ENCODE results near the gene DLGAP4.

The DLGAP4 gene

GRCh38 chr20:36275441-36276189 lies 30.5 kb upstream of the DLGAP4 start:
- no peak for DNase-seq

DNA sequence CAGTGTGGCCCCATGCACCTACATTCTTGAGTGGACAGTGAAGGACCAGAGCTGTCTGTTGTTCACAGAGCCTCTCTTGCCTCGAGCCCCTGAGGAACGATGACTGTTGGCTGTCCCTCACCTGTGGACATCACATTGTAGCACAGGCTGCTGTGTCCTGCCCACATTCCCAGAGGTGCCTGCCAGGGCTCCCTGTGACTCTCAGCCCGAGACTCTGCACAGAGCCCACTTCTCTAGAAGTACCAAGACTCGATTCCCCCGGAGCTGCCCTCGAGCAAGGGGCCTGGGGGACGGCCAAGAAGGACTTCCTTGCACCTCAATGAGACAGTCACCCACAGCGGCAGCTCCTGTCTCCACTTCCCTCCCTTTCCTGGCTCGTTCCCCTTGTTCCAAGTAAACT lies 28.6 kb upstream of the DLGAP4 start:
- no peak for DNase-seq

- no peak for DNase-seq
These were observed 26.8 kb upstream of the DLGAP4 start for GRCh38 chr20:36279362-36279761.

DNA sequence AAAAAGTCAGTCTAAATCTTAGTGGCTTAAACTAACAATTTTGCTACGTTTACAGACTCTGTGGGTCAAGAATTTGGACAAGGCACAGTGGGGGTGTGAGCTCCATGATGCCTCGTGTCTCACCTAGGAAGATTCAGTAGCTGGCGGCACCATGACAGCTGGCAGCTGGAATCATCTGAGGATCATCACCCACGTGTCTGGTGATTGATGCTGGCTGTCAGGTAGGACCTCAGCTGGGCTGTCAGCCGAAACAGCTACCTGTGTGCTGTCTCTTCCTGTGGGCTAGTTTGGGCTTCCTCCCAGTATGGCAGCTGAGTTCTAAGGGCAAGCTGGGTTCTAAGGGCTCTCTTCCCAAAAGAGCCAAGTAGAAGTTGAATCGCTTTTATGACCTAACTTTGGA lies 26.4 kb upstream of the DLGAP4 start:
- no peak for DNase-seq

DNA sequence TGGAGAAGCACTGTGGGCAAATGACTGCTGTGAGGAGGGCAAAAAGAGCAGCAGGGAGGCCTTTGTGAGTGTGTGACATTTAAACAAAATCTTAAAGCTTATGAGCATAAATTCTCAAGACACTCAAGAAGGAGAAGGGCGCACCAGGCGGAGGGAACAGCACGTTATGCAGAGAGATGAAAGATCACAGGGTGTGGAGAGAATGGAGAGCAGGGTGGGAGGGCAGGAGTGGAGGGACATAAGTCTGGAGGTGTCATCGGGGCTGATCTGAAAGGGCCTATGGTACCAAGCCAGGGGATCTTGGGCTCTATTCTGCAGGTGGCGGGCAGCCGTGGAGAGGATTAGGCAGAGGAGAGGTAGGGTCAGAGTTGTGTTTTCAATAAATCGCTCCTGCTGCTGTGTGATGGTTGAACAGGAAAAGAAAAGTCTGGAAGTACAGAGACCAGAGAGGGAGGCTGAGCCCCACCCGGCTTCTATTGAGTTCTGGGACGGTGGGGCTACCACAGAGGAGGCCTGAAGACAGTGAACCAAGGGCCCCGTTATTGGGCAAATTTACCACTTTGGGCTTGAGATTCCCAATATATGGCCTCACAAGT lies 24.3 kb upstream of the DLGAP4 start:
- DNase-seq, result no peak

DNA sequence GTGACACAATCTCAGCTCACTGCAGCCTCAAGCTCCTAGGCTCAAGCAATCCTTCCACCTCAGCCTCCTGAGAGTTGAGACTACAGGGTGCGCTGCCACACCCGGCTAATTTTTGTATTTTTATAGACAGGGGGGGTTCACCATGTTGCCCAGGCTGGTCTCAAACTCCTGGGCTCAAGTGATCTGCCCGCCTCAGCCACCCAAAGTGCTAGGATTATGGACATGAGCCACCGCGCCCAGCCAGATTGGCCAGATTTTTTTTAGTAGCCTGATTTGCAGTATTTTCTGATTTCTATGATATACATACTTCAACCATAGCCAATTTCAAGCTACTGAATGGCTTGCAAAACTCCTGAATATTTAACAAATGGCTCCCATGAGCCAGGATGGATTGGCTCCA lies 21.4 kb upstream of the DLGAP4 start:
- DNase-seq, result no peak

DNA sequence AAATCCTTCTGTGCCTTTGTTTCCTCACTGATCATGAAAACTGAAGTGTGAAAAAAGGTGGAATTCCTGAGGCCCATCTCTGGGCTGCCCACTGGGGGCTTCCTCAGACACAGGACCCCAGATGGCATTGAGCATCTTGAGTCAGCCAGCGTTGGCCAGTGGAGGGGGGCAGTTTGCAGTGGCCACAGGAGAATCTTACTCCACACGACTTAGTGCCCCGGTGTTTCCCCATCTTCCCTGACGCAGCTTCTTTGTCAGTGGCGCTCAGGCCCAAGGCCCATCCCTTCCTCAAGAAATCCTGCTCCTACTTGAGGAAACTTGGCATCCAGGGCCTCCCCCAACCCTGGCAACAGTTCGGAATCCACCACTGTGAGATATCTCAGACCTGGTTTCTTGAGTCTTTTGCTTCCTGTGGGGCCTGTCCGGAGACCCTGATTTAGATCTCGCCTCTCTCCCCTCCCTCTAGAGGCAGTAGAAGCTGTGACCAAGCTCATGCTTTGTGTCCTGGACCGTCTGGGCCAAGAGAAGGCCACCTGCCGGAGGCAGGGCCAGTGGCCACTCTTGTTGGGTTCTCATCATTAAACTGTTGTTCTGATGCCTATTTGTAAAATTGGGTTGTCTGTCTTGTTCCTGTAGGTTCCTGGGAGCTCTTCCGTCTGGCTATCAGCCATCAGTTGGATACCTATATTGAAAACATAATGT lies 20.2 kb upstream of the DLGAP4 start:
- no peak for DNase-seq

DNA sequence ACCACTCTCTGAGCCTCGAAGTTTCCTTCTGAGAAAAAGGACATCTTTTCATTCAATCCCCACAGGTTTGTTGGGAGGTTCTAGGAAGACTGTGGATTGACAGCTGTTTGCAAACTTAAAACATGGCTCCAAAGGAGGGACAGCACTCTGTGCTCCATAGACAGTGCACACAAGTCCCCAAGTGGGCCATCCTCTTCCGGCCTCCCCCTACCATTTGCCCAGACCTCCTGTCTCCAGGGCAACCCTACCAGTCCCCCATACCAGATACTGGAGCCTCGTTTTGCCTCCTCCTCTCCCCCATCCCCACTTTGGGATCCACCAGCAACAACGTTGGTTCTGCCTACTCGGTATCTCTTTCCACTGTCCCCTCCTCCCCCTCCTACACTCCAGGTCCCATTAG lies 8.5 kb upstream of the DLGAP4 start:
- DNase-seq, result no peak

DNA sequence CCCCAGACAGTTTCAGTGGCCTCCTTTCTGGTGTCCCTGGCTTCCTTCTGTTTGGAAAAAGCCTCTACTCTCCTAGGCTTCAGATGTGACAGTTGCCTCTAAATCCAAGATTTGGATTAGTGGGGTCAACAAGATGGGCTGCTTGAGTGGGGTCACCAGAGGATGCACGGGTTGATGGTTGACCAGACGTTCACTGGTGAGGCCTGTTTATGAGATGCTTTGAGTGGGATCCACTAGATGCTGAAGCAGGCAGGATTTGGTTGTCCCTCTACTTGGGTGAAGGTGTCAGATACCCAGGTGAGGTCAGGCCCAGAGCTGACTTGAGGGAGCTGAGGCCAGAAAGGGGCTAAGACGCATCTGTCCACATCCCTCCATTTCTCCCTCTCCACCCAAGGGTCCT lies 8.1 kb upstream of the DLGAP4 start:
- no peak for DNase-seq

GRCh38 chr20:36298795-36299339 lies 7.3 kb upstream of the DLGAP4 start:
- no peak for DNase-seq

DNA sequence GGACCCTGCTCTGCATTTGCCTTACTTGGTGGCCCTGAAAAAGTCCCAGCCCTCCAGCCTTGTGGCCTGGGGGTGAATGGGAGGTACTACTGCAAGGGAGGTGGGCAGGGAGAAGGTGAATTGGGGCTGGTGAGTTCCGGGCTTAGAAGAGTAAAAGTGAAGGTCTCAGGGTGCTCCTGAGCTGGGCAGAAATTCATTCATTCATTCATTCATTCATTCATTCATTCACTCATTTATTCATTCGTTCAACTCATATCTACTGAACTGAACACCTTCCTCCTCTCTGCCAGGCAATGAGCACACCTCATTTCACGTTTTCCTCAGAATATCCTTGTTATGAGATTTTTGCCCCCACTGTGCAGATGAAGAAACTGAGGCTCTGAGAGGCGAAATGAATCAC lies 6.7 kb upstream of the DLGAP4 start:
- DNase-seq, result no peak

DNA sequence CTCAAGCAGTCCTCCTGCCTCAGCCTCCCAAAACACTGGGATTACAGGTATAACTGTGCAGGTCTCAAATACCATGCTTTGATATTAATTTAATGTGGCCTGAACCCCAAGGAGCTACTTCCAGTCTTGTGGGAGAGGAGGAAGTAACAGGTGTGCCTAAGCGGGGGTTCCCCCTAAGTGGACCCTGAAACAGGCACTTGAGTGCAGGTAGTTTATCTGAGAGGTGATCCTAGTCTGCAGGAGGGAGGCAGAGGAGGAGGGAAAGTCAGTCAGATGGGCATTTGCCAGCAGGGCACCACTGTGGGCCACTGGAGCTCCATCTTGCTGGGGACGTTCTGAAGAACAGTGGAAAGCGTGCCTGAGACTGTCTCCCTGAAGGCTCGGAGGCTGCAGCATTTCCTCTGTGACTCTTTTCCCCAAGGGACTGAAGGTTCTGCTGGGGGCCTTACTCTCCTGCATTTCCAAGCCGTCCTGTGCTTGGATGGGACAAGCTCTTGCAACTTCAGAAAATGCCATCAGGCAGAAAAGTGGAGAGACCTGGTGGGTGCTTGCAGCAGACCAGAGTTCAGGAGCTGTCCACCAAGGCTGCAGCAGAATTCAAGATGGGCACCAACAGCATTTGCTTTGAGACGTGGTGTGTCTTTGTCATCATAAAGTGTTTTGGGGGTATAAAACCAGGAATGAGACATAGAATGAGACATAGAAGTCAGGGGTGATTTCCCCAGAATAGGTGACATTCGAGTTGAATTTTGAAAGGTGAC lies 4.6 kb upstream of the DLGAP4 start:
- DNase-seq, result no peak

DNA sequence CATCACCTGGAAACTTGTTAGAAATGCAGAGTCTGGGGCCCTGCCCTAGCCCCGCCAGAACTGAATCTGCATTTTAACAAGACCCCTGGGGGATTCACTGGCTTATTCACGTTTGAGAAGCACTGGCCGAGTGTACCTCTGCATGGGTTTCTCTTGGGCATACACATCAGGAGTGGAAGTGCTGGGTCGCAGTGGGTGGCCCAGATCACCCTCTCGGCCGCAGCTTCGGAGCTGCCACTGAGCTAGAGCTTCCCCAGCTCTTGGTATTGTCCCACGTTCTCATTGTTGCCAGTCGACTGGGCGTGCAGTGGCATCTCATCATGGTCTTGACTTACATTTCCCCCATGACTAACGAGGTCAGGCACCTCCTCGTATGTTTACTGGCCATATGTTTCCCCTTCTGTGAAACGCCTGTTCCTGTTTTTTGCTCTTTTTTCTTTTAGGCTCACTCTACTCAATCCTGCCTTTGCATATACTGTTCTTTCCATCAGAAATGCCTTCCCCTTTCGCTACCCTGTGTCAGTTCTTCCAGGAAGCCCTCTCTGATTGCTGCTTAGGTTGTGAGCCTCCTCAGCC lies 3.0 kb upstream of the DLGAP4 start:
- DNase-seq, result no peak

DNA sequence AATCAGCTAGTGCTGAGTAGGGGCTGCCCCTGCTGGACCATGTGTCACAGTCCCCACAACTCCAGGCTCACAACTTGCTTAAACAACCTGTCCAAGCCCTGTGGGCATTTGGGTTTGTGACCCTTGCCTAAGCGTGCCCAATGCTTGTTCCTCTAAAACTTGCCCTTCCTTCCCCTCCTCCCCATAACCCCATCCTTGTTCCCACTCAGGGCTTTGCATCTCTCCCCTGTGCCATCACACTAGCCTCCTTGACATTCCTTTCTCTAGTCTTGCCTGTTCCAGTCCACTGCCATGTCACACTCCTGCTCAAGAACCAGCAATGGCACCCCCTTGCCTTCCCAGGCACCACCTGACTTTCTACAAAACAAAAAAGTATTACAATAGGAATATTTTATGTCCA lies 2.3 kb upstream of the DLGAP4 start:
- DNase-seq, result no peak

GRCh38 chr20:36304786-36305495 lies 1.2 kb upstream of the DLGAP4 start:
- no peak for DNase-seq

DNA sequence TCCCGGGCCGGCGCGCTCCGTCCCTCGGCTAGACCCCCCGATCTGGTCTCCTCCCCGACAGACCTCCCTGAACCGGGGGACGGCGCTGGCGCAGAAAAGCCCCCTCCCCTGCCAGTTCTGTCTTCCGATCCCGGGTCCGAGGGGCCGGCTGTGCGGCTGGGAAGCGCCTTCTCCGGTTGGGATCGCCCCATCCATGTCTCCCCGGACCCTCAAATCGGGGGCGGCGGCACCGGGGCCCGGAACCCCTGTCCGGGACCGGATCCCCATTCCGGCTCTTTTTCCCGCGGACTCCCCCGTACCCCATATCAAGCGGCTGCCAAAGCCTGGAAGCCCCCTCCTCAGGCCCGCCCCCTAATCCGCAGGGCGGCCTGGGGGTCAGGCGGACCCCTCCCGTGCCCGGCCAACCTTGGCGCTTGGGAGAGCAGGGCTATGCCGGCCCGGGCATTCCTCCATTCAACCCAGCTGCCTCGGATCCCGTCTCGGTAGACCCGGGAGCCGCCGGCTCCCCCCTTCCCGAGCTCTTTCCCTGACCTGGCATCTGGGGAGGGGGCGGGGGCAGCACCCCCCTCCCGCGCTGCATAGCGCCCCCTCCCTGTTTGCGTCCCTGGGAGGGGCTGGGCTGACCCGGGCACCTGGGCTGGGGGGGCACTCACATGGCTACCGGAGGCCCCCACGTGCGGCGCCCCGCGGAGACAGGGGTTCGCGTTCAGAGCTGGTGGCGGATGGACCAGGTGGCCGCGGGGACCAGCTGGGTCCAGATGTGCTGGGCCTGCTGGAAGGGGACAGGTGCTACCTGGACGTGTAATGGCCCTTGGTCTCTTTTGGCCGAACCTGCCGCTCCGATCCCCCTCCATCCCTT lies 643 bp downstream of the DLGAP4 start:
- no peak for DNase-seq

- no peak for DNase-seq
These were observed 1.5 kb downstream of the DLGAP4 start for GRCh38 chr20:36307412-36308325.

DNA sequence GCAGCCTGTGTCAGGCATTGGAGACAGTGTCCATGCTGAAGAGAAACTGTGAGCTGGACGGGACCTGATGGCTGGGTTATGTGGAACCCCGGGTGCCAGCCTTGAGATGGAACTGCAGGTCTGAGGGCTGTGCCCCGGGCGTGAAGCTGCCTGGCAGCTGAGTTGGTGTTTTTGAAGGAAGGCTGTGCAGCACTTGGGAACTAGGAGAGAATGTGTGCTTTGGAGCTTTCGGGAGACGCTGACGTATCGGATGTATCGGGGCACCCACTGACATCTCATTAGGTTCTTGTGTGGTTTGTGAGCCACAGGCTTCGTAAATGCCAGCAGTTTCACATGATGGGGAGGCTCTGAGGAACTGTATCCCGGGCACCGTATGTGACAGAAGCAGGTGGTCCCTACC lies 2.2 kb downstream of the DLGAP4 start:
- no peak for DNase-seq

DNA sequence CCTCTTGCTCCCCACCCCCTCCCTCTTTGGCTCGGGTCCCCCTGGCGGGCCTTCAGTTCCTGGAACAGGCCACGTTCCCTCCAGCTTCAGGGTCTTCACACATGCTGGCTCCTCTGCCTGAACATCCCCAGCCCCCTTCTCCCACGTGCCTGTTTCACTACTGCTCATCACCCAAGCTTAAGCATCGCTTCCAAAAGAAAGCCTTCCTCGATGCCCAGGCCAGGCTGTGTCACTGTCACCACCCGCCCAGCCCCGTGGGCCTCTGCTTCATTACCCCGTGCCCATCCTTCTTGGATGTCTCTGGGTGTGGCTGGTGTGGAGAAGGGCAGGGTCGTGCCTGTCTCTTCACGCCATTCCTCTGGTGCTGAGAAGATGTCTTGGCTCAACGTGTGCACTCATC lies 2.8 kb downstream of the DLGAP4 start:
- DNase-seq, result no peak

GRCh38 chr20:36309643-36310042 lies 3.5 kb downstream of the DLGAP4 start:
- no peak for DNase-seq

All from NCI-H524 treated with DMSO at 0.1 percent for 48 hours (cell line).